Stimulated activated CD4-positive, alpha-beta T cell treated with anti-CD3 and anti-CD28 coated beads, Interleukin-15, amount 100 ng/mL, for 48 hours (primary cell): ENCODE data around the gene SFXN3.
A peak's percentile ranks its signal among the peaks of the same experiment; 100 is the strongest.

Source experiments
- DNase-seq, 2 donors: peaks; one replicate each; pipeline ENCODE4 v3.0.0-alpha.2; 2020; ENCODE audit warnings: low read depth in 2 of 2

SFXN3 gene

DNA sequence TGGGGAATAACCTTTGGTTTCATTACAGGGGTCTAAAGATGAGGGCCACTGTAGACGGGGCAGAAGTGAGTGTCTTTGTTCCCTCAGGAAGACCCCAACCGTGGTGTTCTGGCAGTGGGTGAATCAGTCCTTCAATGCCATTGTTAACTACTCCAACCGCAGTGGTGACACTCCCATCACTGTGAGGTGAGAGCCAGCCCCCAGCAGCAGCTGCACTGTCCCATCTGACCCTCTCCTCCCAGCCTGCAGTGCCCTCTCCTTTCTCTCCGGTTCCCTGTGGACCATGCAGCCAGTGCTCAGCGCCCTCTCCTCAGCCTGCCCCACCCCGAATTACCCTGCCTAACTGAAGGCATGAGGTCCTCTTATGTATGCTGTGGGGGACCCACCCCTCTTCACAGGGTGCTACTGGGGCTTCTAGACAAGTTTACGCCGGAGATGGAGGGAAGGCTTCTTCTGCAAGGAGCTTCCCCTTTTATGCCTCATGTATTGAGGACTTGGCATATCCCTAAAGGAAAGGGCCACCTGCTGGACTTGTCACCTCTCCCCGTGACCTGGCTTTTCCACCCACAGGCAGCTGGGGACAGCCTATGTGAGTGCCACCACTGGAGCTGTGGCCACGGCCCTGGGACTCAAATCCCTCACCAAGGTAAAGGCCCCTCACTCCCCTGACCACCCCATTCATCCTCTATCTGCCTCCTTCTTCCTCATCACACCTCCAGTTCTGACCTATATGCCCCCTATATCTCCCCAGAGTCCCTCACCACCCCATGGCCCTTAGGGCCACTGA is 5.1 kb downstream of the SFXN3 start:
- DNase-seq = no peak

DNA sequence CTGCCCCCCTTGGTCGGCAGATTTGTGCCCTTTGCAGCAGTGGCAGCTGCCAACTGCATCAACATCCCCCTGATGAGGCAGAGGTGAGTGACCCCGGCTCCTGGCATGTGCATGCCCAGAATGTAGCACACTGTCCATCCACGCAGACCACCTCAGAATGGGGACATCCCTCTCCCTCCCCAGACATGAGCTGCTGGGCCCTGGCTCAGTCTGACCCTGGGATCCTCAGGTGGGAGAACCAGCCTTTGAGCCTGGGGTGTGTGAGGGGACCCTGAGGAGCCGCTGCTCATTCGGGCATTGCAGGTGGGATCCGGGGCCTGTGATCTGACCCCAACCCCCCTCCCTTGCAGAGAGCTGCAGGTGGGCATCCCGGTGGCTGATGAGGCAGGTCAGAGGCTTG is 5.7 kb downstream of the SFXN3 start:
- no peak for DNase-seq

DNA sequence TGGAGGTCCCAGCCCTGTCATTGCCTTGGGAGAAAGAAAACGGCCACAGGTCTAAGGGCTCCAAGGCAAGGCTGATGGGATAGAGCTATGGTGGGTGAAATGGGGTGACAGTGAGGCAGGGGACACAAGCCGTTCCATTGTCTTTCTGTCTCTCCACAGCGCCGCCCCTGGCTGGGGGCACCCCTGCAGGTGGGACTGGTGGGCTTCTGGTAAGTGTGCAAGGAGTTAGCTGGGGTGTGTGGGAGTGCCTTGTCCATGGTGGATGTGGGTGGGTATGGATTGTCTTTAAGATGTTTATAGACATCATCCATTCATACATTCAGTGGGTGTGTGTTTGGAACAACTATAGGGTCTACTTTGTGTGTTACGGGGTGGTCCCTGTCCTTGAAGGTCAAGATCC is 7.5 kb downstream of the SFXN3 start:
- no peak for DNase-seq

DNA sequence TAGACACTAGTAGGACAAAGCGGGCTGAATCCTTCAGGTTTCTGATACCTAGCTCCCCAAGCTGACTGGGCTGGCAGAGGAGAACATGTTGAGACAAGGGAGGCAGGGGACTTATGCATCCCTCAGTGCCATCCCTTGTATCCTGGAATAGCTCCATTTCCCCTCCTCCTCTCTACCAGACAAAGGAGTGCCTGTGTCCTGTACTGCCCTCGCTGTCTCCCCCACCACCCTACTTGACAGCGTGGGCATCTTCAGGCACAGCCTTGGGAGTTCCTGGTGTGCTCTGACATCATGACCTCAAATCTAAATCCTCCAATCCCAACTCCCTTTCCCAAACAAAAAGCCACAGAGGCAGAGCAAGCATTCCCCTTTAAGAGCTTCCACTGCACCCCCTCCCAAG is 9.0 kb downstream of the SFXN3 start:
- no peak for DNase-seq

DNA sequence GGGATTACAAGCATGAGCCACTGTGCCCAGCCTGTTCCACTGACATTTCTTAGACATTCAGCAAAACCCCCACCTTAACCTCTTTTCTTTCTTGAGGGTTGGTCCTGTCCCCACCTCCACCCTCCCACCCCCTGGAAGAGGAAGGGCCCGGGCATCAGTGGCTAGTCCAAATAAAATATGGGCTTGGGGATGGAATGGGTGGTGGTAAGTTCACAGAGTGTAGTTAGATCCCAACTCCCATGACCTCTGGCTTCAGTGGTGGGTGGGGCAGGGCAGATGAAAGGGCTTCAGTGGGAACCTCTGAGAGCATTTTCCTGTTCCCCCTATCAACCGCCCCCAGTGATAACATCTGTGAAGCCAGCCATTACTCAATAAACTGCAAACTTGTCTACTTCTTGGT is 9.8 kb downstream of the SFXN3 start:
- no peak for DNase-seq

DNA sequence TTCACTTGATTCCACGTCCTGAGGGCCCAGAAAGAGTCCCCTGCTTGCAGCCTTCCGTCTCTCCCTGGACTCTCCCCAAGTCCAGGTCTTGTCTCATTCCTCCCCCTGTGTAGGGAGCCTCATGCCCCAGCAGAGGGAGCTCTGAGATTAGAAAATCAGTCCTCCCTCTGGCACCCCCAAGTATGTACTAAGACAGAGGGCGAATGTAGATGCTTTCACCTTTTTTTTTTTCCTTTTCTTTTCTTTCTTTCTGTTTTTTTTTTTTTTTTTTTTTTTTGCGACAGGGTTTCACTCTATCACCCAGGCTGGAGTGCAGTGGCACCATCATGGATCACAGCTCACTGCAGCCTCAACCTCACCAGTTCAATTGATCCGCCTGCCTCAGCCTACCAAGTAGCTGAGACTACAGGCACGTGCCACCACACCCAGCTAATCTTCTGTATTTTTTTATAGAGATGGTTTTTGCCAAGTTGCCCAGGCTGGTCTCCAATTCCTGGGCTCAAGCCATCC is 10.3 kb downstream of the SFXN3 start:
- peak in 1 of 2 donors; percentile 63 for DNase-seq

DNA sequence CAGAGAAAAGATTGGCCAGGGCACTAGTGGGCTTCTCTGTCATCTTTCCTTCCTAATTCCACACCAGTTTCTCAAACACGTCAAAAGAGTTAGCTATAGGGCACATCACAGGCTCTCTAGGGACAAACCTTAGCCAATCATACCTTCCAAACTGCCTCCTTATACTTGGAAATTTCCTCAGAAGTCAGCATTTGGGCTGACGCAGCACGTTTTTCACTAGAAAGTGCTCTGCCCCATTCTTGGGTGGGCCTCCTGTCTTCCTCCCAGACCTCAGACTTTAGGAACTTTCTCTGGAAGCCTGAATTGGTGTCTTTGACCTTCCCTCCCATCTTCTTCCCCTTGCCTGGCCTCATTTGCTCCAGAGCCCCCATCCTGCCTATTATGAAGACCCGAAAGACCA is 11.1 kb downstream of the SFXN3 start:
- no peak for DNase-seq

DNA sequence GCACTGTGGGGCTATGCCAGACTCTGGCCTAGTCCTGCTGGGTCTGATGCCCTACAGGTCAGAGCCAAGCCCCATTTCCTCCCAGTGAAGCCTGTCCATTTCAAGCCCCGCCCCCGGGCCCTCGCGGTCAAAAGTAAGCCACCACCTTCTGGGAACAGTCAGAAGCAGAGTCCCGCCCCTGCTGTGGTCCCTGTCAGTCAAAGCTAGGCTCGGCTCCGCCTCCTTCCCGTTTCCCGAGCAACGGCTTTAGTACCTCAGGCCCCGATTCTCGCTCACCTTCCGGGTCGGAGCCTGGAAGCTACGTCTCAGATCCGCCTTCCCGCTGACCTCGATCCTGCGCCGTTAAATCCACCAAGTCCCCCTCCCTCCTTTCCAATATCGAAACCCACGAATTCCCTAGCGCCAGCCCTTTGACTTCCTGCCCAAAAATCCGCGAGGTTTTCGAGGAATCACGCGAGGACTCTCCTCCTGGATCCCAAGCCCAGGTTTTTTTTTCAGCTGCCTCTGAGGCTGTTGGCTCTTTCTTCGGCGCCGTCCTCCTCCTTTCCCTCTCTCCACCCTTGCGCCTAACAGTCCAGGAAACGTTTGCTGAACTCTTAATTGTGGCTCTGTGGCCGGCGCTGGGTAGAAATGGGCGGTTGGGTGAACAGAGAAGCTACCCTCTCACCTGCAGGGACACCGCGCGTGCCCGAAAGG is 11.8 kb downstream of the SFXN3 start:
- peak; percentile 80 to 89 for DNase-seq

DNA sequence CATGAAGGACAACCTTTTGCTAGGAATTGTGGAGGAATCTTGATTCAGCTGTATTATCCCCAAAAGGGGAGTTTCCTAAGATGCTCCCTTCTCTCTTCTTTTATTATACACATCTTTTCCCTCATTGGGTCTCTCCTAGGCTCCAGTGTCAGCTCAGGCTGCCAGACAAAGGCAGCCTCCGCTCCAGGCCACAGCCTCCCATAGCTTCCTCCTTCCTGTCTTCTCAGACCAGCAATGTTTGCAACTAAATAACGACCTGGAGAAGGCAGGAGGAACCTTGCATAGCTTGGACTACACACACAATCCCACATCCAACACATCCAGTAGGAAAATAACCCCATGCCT is 12.3 kb downstream of the SFXN3 start:
- DNase-seq = no peak

DNA sequence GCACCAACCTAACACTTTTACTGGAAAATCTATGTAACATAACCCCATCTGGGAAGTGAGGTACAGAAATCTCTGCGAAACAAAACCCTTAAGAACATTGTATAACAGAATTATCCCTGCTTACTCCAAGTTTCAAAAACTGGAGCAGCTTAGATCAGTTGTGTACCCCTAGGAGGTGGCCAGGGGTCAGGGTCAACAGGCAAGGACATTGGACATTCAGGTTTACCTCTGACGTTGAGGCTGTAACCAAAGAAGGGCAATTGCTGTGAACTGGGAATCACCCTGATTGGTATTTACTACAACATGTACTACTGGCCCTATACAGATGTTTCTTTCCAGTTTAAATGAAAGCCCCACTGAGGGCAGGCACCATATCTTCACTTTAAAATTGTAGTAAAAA is 13.1 kb downstream of the SFXN3 start:
- DNase-seq = no peak

DNA sequence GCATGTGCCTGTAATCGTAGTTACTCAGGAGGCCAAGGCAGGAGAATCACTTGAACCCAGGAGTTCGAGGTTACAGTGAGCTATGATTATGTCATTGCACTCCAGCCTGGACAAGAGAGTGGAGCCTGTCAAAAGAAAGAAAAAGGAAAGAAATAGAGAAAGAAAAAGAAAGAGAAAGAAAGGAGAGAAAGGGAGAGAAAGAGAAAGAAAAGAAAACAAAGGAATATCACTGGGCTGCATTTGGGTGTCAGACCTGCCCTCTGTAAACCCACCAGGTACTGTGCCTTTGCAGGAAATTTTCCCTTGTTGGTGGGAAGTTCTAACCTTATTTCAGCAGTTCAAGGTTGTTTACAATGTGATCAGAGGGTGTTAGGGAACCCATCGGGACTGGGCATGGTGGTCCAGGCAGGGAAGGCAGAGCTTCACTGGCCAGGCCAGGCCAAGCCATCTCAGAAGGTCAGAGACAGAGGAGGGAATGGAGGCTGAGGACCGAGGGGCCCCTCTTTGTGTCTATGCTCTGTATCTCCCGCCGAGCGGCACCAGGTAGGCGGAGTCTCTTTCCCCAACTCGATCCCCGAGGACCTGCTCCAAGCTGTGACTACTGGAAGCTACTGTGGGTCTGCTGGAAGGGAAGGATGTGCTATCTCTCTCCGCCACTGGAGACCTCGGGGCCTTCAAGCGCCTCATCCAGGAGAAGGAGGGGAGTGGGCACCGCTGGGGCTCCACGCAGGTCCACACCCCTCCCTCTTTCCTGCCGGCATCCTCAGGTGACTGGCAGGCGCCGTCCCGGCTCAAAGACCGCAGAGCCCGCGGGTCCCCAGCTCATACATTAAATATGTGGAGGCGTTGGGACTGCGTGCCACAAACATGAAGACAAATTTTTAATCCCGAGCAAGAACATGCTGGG is 15.6 kb downstream of the SFXN3 start:
- DNase-seq = no peak

DNA sequence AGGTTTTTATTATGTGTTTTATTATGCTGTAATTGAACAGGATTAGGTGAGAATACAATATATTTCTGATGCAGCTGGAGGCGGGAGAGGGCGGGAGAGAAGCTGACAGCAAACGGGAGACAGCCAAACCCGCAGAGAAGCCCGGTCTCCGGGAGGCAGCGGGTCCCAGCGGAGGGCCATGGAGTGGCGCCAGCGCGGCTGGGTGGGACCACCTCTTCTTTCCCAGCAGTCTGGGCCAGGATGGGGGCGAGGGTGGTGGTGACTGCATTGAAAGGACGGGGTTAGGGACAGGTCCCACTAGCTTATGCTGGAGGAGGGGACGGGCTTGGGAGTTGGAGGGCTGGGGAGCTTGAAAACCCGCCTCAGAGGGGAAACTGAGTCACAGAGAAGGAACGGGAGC is 16.2 kb downstream of the SFXN3 start:
- DNase-seq = no peak

DNA sequence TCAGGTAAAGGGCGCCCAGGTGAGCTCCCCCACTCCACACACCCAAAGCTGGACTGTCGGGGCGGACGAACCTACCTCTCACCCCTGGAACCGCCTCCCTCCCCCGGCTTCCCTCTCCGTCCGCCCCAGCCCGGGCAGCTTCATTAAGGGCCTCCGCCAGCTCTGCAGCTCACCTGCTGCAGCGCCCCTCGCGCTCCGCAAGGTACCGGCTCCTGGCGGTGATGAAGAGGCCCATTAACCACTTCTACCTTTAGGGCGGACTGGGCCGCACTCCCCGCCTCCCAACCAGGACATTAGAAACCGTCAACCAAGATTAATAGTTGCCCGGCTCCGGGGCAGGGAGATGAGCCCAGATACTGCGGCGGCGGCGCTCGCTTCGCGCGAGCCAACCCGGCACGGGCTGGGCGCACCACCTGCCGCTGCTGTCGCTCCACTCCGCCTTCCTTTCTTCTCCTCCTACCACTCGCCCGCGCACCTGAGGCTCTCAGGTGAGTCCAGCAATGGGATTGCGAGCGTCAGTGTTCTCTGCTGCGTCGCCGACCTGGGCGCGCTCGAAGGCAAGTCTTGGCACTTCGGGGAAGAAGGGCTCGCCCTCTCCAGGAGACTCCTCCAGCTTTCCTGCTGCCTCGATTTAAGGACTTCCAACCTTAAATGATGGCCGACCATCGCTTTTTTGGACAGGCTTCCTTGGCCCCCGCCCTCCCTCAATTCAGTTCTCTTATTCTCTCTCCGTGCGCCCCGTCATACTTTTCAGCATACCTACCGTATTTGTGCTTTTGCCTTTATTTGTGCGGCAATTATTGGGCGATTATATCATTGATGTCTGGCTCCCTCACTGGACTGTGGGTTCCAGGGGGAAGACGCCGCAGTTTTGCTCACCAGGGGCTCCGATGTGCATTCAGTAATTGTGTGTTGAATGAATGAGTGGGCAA is 17.2 kb downstream of the SFXN3 start:
- DNase-seq = no peak

DNA sequence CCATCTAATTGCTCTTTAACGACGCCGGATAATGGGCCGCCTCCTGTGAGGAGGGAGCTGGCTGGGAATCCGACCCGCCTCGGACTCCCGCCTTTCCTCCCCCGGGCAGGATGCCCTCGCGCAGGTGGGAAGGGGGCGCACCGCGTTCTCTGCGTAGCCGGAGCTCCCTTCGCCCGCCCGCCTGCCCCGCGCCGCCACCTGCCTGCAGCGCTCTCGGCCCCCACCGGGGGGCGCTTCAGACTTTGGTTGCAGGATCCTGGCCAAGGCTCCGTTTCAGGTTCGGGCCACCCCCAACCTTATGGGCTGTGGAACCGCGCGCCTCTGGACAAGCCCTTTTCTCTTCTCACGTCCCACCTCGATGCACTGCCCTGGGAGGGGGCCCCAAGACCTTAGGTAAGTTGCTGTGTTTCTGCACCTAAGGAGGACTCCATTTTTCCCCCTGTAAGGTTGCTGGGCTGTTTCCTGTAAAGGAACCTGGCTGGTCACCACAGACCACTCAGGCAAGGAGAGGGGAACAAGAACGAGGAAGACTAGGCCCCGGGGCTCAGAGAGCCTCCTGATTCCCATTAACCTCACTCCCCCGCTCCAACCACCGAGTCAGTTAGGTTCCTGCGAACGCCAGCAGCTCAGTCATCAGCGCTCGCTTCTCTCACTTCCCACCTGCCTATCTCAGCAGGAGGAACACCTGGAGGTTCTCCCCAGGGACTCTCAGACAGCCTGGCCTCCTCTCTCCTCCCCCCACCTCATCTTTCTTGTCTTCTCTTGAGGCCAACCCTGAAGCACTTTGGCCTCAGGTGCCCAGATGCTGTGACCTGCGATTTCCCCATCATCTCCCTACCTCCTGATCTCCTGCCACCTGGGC is 19.4 kb downstream of the SFXN3 start:
- DNase-seq = peak in 1 of 2 donors; percentile 74

DNA sequence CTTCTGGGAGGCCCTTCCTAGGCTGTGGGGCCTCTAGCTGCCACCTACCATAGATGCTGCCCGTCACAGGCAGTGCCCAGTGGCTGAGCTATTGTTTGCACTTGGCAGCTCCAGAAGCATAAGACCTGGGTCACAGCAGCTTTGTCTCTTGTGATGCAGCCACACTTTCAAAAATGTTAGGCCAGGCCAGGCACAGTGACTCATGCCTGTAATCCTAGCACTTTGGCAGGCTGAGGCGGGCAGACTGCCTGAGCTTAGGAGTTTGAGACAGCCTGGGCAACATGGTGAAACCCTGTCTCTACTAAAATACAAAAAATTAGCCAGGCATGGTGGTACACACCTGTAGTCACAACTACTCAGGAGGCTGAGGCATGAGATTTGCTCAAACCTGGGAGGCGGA is 21.3 kb downstream of the SFXN3 start:
- DNase-seq = no peak

DNA sequence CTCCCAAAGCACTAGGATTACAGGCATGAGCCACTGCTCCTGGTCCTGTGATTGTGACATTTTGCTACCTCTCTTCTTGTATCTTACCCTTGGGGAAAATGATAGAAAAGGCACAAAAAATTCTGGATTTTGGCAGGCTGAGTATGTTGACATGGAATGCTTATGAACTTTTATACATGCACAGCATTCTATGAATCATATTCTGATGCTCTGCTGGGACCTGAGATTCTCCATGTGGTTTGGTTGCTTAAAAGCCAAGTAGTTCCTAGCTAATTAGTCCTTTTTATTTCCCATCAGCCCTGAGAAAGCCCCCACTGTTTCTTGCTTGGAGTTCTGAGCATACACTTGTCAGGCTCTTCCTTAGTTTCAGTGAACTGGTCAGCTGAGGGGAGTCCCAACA is 22.5 kb downstream of the SFXN3 start:
- no peak for DNase-seq

DNA sequence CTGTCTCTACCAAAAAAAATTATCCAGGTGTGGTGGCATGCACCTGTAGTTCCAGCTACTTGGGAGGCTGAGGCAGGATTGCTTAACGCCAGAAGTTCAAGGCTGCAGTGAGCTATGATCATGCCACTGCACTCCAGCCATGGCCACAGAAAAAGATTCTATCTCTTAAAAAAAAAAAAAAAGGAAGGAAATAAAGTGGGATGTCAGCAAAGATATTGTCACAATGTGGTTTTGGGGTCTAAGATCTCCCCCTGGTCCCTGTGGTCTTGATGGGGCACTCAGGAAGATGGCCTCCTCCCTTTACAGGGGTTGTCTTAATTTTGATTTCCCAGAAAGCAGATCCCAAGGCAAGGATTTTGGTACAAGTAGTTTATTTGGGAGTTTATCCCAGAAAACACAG is 23.3 kb downstream of the SFXN3 start:
- DNase-seq = no peak

DNA sequence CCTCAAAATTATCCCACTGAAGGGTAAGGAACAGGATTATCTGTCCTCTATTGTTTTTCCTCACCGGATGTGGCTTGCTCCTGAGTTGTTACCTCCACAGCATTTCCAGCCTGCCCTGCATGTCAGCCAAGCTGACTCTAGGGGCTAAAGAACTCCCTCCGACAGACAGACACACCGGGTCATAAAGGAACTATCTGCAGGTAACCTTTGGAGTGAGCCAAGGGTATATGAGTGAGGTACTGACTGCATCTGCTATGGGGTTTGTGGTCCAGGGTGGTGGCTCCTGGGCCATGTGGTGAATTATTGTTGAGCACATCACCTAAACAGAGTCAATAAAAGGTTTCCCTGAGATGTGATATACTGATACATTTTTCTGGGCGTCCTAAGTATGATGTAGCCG is 23.8 kb downstream of the SFXN3 start:
- DNase-seq = no peak

DNA sequence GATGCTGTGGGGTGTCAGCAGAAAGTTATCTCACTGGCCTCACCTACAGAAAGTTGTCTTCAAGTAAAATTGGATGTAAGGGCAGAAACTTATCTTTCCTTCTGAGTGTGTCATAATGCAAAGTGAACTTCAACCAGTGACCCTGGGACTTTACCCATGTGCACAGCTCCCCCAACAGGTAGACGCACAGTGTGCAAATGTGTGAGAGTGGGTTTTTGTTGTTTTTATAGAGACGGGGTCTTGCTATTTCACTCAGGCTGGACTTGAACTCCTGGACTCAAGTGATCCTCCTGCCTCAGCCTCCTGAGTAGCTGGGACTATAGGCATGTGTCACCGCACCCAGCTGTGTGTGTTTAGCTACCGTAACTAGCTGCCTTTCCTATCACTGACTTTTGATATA is 24.4 kb downstream of the SFXN3 start:
- no peak for DNase-seq
